Inflammatory macrophage (primary cell): Measurements from ENCODE around the gene C1QL1.

ENCODE experiments used
- DNase-seq, 2 donors: peaks; one replicate each; pipeline ENCODE4 v3.0.0-alpha.2; 2020 to 2022

The C1QL1 gene

DNA sequence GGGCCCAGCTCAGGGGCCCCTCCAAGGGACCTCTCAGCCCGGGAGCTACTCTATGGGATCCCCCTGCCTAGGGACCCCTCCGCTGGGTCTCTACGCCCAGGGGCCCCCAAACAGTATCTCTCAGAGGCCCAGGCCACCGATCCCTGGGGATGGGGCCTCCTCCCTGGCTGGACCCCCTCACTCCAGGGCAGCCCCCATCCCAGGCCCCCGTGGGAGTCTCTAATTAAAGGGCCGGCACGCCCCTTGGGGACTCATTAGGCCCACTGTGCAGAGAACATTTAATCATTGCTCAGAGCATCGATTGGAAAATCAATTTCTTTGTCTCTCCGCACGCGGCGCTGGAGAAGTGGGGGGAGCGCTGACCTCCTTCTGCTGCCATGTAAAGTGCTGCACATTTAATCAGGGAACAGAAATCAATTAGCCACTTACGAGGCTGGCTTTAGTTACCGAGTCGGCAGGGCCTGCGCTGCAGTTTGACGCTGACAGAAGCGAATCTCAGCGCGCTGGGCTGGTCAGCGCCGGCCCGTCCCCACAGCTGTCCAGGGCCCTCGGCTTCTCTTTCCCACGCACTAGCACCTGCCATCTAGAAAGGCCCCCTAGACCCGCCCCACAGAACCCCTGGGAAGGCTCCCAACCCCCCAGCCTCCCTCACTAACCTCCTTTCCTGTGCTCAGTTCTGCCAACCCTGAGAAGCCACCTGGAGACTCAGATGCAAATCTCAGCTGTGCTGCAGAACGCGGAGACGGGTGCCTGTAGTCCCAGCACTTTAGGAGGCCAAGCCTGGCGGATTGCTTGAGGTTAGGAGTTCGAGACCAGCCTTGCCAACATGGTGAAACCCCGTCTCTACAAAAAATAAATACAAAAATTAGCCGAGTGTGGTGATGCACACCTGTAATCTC, 20.2 kb upstream of the C1QL1 start:
- DNase-seq: no peak

DNA sequence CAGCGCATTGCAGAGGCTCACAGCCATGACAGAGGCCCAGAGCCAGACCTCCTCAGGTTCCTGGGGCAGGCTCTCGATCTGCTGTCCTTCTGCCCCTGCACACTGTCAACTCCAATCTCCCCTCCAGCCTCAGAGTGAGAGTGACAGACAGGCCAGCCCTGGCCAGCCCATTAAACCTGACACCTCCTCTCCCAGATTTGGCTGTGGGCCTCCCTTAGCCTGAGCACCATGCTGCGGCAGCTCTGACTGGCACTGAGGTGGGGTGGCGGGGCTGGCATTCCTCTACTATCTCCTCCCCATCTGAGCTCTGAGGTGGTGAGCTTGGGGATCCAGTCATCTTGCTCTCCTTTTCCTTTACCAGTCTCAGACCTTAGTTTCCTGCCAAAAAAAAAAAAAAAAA, 15.5 kb upstream of the C1QL1 start:
- no peak for DNase-seq

DNA sequence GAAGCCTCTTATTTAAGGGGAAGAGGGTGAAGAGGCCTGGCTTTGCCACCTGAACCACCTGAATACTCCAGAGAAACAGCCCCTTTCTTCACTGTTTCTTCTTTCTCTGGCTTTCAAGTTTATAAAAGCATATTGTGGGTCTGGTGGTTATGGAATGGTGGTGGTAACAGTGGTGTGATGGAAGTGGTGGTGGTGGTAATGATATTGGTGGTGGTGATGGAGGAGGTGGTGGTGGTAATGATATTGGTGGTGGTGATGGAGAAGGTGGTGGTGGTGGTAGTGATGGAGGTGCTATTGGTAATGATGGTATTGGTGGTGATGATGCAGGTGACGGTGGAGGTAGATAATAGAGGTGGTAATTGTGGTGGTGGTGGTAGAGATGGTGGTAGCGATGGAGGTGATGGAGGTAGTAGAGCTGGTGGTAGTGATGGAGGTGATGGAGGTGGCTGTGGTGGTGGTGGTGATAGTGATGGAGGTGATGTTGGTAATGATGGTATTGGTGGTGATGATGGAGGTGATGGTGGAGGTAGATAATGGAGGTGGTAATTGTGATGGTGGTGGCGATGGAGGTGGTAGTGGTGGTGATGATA, 14.1 kb upstream of the C1QL1 start:
- no peak for DNase-seq

DNA sequence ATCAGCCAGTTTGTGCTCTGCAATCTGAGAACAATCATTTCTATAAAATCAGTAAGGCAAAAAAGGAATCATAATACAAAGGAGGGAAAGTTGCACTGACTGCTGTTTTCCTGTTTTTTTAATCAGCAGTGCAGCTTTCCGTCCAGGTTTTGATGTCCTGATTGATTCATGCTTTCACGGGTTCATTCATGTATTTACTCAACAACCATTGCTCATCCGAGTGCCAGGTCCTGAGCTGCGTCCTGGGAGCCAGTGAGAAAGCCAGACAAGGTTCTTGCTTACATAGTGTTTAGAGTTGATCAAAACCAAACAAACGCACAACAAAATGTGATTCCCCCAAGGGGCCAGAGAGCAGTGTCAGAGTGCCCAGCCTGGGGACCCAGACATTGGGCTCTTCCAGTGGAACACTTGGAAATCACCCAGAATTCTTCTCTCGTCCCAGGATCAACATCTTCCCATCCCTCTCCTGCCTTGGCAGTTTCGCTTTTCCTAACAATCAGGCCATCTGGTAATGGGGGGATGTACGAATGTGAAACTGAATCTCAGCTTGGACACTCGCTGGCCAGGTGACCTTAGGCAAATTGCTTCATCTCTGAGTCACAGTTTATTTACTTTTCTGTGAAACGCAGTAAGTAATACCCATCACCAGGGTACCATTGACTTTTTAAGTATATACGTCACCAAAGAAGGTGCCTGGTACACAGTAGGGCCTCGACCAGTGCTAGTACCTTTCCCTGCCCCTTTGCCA, 13.3 kb upstream of the C1QL1 start:
- DNase-seq: no peak

DNA sequence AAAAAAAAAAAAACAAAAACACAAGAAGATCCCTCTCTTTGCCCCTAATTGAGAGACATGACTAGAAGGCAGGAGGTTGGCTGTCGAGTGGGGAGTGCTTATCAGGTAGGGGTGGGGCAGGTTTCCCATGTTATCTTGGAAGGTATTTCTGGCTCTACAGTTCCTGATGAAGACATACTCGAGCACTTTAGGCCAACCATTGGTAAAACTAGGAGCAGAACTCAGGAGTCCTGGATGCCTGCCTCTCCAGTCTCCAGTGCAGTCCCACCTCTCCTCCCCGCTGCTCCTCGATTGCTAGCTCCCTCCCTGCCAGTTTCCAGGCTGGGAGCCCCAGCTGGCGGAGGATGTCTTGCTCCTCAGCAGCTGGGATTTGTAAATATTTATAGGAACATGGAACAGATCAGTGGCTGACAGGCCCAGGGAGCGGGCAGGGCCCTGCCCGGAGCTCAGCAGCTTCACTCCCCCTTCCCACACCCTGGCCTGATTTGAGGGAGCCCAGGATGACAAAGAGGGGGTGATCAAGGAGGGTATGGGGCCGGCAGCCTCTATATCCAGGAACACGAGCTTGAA, 11.4 kb upstream of the C1QL1 start:
- no peak for DNase-seq

DNA sequence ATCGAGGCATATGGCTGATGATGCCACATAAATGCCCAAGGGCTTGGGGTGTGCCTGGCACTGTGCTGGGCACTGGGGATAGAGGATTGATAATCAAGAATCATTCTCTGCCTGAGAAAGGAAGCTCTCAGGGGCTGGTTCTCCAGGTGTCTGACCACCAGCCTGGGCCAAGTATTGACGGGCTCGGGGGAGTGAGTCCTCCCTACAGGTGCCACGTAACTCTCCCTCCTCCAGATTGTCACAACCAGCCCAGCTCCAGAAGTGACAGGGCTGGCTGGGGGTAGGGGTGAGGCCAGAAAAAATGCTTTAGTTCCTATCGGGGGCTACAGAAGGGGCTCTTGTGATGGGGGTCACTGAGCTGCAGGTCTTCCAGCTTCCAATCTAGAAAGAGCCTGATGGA, 10.7 kb upstream of the C1QL1 start:
- DNase-seq: no peak

DNA sequence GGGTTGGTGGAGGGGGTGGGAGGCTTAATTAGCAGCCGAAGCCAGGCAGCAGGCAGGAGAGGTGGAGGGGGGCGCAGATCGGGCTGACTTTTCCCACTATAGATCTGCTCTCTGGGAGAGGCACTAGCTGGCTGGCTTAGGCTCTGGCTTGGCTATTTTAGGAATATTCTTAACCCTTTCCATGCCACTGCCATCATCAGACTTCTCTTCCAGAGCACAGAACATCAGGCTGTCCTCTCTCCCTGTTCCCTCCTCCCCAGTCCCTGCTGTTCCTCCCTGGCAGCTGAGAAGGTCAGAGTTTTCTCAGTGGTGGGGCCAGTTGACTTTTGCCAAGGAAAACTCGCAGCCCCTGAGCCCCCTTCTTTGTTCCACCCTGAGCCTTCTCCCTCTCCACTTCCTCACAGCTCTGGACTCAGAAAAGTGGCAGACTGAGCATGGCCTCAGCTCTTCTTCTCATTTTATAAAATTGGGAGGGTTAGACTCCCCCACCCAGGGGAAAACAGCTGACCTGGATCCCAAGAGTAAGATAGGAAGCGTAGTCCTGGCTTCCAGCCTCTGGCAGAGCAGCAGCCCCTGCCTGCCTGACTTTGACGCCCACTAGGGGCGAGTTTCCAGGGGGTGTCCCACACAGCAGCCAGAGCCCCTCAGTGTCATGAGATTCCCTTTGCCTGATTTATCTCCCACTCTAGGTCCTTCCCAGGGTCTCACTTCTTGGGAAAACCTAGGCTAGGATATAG, 9.9 kb upstream of the C1QL1 start:
- no peak for DNase-seq

DNA sequence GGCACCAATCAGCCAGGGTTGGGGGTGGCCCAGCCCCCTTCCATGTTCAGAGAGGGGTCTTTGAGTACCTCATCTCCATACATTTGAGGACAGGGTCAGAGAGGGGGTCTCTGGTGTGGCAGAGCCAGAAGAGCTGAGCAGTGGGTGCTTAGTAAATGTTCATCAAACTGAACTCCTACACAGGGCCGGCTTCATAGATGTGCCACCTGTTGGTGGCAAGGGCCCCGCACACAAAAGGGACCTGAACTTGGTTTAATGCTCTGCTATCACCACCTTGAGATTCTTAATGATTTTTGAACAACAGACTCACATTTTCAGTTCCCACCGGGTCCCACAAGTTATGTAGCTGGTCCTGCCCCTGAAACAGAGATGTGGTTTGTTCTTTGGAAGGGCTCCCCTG, 9.0 kb upstream of the C1QL1 start:
- no peak for DNase-seq

DNA sequence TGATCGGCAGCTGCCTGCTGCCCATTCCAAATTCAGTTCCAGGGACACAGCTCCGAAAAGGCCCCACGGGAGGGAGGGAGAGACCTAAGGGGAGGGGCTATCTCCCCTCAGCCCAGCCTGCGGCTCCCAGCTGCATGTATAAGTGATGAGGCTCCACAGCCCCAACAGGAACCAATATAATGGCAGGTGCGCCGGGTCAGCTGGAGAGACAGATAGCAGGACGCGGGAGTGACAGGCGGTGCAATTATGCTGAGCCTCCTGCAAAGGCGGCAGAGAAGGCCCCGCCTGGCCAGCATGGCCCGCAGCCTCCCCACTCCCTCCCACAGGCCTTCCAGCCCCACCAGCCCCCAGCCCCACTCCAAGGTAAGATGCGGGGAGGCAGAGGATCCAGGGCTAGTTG, 8.1 kb upstream of the C1QL1 start:
- no peak for DNase-seq

DNA sequence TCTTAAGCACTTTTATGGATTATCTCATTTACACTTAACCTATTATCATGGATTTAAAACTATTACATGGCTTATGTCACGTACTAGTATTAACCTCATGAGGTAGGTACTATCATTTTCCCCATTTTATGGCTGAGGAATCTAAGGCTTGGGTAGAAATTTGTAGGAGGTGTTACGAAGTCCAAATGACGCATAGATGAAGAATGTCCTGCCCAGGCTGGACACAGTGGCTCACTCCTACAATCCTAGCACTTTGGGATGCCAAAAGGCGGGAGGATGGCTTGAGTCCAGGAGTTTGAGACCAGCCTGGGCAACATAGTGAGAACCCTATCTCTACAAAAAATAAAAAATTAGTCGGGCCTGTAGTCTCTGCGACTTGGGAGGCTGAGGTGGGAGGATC, 4.8 kb upstream of the C1QL1 start:
- no peak for DNase-seq

DNA sequence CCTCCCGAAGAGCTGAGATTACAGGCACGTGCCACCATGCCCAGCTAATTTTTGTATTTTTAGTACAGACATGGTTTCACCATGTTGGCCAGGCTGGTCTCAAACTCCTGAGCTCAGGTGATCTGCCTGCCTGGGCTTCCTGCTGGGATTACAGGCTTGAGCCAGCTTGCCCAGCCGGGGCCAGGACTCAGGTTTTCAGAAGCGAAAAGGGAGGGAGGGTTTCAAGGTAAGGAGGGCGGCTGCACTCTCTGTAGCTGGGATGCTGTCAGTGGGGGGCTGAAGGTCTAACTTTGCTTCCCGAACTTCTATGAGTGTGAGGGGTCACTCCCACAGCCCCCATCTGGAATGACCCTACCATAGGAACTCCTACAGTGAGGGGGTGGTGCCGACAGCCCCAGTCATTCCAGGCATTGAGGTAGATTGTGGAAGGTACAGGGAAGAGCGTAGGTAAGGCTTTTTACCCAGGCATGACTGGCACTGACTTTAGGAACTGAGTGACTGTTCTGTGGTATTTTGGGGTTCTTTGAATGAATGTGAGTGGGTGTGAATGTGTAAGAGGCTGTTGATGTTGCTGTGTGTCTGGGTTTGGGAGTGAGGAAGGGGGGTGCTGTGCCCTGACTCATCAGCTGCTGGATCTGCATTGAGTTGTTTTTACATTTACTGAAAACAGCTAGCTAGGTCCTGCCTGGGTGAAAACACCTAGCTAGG, 3.8 kb upstream of the C1QL1 start:
- DNase-seq: peak in 1 of 2 donors; percentile 29

DNA sequence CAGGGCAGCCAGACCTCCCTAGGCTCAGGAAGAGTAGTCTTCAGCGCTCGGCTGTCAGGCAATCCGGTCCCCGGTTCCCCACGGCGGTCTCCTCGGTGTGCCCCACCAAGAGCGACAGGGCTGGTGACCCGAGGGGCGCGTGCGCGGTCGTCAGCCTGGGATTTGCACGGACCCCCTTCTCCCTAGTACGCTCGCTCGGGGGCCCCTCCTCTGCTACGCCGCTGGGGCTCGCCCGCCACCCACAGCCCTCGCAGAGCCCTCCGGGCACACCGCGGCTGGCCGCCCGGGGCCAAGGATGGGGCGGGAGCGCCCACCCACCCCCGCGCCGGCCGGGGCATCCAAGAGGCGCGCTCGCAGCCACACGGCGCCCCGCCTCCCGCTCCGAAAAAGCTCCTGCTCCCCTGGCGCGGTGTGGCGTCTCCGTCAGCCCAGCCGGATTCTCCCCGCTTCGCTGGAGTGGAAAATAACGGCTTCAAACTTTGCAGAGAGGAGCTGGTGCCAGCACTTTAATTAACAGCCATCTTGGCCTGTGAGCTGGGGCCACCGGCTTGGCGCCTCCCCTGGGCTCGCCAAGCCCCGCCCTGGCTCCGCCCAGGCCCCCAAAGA, 2.1 kb upstream of the C1QL1 start:
- DNase-seq: no peak

DNA sequence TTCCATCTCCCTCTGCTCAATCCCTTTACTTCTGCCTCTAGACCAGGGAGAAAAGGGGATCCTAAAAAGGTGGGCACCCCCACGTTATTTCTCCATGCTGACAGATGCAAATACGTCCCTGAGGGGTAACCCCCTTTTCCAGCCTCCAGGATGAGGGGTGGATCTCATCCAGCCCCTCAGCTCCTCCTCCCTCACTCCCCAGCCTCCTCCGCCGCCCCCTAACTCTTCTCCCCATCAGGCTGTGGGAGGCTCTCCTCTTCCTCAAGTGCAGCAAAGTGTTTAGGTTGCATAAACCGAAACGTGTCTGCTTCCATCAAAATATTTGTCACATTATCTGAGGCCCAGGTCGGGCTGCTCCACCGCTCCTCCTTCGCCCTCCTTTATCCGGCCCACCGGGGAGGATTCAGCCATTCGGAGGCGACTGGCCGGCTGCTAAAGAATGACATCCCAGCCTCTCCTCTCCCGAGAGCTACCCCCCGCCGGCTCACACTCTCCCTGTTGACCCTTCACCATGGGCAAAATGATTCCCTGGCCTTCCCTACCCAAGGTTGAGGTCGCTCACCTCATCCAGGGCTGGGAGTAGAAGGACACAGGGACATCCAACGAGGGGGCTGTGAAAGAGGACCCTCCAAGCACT, 1.2 kb upstream of the C1QL1 start:
- no peak for DNase-seq

DNA sequence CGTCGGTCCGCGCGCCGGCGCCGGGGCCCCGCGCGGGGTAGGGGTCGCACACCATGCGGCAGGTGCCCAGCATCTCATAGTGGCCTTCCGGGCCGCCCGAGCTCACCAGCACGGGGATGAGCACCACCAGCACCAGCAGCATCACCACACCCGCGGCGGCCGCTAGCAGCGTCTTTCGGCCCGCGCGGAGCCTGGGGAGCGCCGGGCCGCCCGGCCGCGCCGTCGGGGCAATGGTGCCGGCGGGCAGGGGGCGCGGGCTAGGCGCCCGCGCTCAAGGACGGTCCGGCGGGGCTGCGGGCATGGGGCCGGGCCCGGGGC, 237 bp downstream of the C1QL1 start:
- DNase-seq: no peak

DNA sequence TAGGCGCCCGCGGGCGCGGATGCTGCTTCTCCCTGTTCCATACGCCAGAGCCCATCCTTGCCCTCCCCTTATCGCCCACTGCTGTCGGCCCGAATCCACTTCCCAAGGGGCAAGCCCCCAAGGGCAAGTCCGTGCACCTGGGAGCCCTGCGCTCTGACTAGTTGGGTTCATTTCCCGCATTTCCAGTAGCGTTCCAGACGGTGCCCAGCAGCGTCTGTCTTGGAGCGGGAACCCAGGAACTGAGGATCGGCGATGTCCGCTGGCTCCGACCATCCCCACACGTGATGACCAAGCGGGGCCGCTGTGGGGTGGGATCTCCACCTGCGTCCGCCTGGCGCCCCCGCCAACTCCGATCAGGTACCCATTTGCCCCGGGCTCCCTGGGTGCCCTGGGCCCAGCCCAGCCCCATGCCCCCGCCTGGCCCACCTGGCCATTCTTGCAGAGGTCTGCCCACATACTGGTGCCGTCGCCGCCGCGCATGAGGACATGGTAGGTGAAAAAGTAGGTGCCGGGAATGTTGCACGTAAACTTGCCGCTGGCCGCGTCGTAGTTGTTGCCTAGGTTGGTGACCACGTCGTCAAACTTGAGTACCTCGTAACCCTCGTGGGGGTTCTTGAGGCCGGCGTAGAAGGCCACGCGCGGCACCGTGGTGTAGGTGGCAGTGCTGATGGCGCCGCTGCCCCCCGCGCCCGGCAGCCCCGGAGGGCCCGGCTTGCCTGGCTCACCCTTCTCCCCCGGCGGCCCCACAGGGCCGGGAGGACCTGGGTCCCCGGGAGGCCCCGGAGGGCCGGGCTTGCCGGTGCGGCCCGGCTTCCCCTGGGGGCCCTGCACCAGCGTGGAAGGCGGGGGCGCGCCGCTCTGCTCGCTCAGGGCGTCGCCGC, 837 bp downstream of the C1QL1 start:
- DNase-seq: no peak

DNA sequence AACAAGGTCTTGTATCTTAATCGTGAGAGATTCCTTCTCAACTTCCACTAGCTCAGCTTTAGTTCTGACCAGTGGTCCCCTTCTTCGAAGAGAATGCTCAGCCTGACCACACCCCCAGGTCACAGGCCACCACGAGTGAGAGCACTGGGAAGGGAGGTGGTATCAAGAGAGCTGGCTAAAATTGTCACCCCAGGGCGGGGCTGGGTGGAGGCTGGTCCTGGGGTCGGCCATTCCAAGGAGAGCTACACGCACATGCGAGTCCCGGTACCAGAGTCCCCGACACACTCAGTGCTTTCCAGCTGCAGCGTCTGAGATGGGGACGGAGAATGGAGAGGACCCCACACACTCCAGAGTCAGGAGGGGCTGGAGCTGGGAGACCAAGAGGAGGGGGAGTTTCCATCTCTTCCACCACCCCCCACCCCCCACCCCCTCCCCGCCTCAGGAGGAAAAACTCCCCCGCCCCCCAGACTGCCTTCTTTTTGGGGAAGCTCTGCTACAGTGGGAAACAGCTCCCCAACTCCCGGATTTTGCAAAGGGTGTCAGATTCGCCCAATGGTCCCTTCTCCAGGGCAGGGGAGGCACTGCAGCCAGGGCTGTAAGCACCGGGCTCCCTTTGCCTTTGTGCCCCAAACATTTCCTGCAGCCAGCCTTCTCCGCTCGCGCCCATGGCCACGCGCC, 1.6 kb downstream of the C1QL1 start:
- DNase-seq: no peak

DNA sequence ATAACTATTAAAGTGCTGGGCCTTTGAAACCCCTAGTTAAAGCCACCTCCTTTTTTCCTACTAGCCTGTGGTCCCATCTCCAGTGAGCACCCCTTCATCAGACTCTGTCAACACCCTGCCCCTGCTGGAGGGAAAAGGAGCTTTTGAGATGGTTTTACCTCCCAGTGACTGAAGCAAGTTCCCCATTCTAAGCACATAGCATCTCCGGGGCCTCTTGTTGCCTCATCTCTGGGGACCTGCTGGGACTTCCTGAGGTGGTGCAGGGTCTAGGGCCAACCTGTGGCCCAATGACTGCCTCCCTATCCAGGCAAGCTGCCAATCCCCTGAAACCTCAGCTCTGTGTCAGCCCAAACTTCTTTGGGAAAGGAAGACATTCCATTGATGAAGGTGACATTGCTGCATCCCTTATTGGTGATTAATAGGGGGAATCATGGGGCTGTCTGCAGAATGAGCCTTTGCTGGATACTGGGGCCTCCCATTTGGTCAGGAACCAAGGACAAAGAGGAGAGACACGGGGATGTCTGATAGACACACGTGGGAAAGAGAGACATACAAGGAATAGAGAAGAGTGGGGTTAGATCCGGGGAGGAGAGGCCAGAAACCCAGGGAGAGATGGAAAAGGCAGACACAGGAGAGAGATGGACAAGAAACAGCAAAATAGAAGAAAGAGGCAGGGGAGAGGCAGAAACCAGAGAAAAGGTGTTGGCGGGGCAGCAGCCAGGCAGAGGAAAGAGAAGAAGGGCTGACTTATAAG, 2.4 kb downstream of the C1QL1 start:
- no peak for DNase-seq

DNA sequence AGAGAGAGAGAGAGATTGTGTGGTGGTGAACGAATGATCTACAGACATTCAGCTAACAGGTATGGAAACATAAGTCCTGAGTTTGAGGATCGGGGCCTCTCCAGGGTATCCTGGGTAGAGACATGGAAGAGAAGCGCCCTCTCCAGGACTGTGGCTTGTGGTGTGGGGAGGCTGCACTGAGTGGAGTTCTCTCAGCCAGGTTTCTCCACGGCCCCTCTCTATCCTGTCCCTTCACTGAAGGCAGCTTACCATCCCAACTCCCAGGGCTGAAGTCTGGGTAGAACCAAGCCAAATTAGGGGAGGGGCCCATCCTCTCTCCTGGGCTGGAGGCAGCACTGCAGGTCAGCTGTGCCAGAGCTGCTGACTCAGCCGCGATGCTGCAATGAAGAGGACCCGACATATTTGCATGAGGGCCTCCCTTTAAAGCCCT, 6.2 kb downstream of the C1QL1 start:
- DNase-seq: no peak

DNA sequence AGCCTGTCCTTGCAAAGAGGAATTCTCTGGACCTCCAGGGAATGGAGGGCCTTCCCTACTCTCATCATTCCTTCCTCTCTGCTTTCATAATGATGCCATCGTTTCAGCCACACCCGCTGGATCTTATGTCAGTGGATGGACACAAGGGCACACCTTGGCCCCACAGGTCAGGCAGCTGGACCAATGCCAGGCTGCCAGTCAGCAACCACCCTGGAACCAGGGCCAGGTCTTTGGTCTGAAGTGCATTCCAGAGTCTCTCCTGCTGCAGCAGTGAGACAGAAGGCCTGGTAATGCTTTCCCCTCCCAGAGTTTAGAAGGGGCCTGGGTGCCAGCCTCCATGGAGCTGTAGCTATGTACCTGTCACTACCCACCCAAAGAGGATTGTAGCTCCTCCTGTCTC, 7.4 kb downstream of the C1QL1 start:
- DNase-seq: no peak
